ENCODE results near the gene SAAL1.

The SAAL1 gene

DNA sequence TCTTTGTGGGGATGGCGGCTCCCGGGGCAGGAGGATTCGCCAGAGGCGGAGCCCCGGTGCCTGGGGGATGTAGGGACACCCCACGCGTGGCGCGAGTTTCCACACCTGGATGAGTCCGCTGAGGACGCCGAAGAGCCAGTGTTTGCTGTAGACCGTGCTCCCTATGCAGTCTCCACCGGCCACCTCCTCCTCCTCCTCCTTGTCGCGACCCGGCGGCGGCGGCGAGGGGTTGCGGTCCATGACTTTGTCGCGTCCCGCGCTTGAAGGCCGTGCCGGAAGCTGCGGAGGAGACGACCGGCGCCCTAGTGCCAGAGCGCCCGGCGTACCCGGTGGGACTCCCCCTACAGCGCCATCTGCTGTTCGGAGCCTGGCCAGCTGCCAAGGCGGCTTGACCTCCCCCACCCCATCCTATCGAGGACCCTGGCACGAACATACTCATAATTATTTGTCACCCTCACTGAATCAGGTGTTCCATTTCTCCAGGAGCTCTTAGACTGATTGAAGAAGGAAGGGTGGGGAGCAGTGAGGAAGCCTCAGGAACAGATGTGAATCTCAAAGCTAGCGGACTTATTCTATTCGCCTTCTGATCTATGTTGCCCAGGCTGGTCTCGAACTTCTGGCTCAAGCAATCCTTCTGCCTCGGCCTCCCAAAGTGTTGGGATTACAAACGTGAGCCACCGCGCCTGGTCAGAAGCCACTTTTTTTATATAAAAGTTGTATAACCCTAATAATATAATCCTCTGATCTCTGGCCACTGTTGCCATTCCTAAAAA is at the start of gene SAAL1 (continued):
- TF ChIP-seq, protein P1, sequence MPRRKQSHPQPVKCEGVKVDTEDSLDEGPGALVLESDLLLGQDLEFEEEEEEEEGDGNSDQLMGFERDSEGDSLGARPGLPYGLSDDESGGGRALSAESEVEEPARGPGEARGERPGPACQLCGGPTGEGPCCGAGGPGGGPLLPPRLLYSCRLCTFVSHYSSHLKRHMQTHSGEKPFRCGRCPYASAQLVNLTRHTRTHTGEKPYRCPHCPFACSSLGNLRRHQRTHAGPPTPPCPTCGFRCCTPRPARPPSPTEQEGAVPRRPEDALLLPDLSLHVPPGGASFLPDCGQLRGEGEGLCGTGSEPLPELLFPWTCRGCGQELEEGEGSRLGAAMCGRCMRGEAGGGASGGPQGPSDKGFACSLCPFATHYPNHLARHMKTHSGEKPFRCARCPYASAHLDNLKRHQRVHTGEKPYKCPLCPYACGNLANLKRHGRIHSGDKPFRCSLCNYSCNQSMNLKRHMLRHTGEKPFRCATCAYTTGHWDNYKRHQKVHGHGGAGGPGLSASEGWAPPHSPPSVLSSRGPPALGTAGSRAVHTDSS (tag by site-specific recombination; IDR thresholded peaks at IDR 0.05) = peak; percentile 46; the same call in 1 of the 2 replicates
- TF ChIP-seq ZBTB1 (tag by site-specific recombination; IDR thresholded peaks at IDR 0.05) (0 out of 2 replicates have a peak, but pooled peaks have one; percentile 33), ZNF121 (tag by site-specific recombination; IDR thresholded peaks at IDR 0.05) (no peak), ZNF391 (tag by site-specific recombination; IDR thresholded peaks at IDR 0.05; ENCODE audit: borderline replicate concordance, low read depth) (no peak; the same call in 1 of the 2 replicates), ZNF155 (tag by site-specific recombination; IDR thresholded peaks at IDR 0.05) (no peak), ZNF701 (tag by site-specific recombination; IDR thresholded peaks at IDR 0.05) (no peak), GLIS1 (tag by site-specific recombination; IDR thresholded peaks at IDR 0.05) (peak; percentile 63), SCRT1 (tag by site-specific recombination; IDR thresholded peaks at IDR 0.05; ENCODE audit: borderline replicate concordance) (no peak), ZNF660 (tag by site-specific recombination; IDR thresholded peaks at IDR 0.05) (peak; percentile 82), KLF9 (tag by site-specific recombination; IDR thresholded peaks at IDR 0.05; ENCODE audit: low read depth) (peak; percentile 32; the same call in 1 of the 2 replicates), OVOL3 (tag by site-specific recombination; IDR thresholded peaks at IDR 0.05) (peak; percentile 22; the same call in 1 of the 2 replicates)

DNA sequence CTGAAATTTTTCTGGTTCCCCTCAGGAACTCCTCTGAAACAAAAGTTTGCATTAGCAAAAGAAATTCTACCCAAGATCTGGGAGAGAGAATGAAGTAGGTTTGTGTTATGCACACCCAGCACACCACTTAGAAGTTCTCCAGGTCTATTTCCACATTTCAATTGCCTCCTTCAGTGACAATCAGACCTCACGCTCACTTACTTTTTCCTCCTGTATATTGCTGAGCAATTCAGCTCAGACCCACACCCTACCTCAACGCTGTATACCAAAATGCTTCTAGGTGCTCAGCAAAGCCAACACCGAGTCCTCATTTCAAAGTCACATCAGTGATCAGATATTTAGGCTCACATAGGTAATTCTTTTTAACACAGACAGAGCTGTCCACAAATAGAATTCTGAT is 45.7 kb upstream of the SAAL1 start:
- no peaks in the 10 kb centered on the region for H3K4me1 ChIP-seq (ENCODE audit: control insufficient read depth, insufficient read depth, low read length)
- no peaks in the 10 kb centered on the region for H3K36me3 ChIP-seq (ENCODE audit: control insufficient read depth in 2 of 2, insufficient read depth in 1 of 2, low read length in 2 of 2)
- no peaks in the 10 kb centered on the region for H3K9me3 ChIP-seq (ENCODE audit: control insufficient read depth, insufficient read depth, low read depth, low read length)
- H3K4me3 ChIP-seq (ENCODE audit: low read depth, low read length) = no peak overlapping the region
- CTCF ChIA-PET = interaction anchor here (0.6 to 1.0 kb wide), 2 partner anchors 37 to 587 kb away, joined by 3 to 5 read pairs; no protein-coding TSS in a partner anchor
- POLR2A ChIA-PET = no interaction called here
- H3K27ac ChIP-seq (ENCODE audit: extremely low read depth, low read depth, low read length) = no peak overlapping the region
- no peak for TF ChIP-seq SP3 (tag by site-specific recombination; IDR thresholded peaks at IDR 0.05)
- TF ChIP-seq ZBTB1 (tag by site-specific recombination; IDR thresholded peaks at IDR 0.05) = no peak
- no peak for TF ChIP-seq ZNF24 (tag by site-specific recombination; IDR thresholded peaks at IDR 0.05)
- TF ChIP-seq MEIS1 (CRISPR knock-in tag; IDR thresholded peaks at IDR 0.05; ENCODE audit: borderline replicate concordance) = no peak
- TF ChIP-seq, protein P2, sequence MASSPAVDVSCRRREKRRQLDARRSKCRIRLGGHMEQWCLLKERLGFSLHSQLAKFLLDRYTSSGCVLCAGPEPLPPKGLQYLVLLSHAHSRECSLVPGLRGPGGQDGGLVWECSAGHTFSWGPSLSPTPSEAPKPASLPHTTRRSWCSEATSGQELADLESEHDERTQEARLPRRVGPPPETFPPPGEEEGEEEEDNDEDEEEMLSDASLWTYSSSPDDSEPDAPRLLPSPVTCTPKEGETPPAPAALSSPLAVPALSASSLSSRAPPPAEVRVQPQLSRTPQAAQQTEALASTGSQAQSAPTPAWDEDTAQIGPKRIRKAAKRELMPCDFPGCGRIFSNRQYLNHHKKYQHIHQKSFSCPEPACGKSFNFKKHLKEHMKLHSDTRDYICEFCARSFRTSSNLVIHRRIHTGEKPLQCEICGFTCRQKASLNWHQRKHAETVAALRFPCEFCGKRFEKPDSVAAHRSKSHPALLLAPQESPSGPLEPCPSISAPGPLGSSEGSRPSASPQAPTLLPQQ (tag by site-specific recombination; IDR thresholded peaks at IDR 0.05) = no peak
- TF ChIP-seq, protein P3, sequence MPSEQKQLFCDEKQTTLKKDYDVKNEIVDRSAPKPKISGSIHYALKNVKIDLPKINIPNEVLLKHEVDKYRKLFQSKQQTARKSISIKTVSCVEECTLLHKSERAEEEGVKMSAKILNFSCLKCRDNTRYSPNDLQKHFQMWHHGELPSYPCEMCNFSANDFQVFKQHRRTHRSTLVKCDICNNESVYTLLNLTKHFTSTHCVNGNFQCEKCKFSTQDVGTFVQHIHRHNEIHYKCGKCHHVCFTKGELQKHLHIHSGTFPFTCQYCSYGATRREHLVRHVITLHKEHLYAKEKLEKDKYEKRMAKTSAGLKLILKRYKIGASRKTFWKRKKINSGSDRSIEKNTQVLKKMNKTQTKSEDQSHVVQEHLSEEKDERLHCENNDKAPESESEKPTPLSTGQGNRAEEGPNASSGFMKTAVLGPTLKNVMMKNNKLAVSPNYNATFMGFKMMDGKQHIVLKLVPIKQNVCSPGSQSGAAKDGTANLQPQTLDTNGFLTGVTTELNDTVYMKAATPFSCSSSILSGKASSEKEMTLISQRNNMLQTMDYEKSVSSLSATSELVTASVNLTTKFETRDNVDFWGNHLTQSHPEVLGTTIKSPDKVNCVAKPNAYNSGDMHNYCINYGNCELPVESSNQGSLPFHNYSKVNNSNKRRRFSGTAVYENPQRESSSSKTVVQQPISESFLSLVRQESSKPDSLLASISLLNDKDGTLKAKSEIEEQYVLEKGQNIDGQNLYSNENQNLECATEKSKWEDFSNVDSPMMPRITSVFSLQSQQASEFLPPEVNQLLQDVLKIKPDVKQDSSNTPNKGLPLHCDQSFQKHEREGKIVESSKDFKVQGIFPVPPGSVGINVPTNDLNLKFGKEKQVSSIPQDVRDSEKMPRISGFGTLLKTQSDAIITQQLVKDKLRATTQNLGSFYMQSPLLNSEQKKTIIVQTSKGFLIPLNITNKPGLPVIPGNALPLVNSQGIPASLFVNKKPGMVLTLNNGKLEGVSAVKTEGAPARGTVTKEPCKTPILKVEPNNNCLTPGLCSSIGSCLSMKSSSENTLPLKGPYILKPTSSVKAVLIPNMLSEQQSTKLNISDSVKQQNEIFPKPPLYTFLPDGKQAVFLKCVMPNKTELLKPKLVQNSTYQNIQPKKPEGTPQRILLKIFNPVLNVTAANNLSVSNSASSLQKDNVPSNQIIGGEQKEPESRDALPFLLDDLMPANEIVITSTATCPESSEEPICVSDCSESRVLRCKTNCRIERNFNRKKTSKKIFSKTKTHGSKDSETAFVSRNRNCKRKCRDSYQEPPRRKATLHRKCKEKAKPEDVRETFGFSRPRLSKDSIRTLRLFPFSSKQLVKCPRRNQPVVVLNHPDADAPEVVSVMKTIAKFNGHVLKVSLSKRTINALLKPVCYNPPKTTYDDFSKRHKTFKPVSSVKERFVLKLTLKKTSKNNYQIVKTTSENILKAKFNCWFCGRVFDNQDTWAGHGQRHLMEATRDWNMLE (tag by site-specific recombination; conservative IDR thresholded peaks at IDR 0.05; ENCODE audit: low read depth) = no peak
- TF ChIP-seq ZNF221 (tag by site-specific recombination; IDR thresholded peaks at IDR 0.05; ENCODE audit: borderline replicate concordance) = no peak
- TF ChIP-seq ZBTB21 (tag by site-specific recombination; IDR thresholded peaks at IDR 0.05) = no peak
- TF ChIP-seq, protein P4, sequence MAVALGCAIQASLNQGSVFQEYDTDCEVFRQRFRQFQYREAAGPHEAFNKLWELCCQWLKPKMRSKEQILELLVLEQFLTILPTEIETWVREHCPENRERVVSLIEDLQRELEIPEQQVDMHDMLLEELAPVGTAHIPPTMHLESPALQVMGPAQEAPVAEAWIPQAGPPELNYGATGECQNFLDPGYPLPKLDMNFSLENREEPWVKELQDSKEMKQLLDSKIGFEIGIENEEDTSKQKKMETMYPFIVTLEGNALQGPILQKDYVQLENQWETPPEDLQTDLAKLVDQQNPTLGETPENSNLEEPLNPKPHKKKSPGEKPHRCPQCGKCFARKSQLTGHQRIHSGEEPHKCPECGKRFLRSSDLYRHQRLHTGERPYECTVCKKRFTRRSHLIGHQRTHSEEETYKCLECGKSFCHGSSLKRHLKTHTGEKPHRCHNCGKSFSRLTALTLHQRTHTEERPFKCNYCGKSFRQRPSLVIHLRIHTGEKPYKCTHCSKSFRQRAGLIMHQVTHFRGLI (tag by site-specific recombination; IDR thresholded peaks at IDR 0.05) = no peak
- TF ChIP-seq, protein P5, sequence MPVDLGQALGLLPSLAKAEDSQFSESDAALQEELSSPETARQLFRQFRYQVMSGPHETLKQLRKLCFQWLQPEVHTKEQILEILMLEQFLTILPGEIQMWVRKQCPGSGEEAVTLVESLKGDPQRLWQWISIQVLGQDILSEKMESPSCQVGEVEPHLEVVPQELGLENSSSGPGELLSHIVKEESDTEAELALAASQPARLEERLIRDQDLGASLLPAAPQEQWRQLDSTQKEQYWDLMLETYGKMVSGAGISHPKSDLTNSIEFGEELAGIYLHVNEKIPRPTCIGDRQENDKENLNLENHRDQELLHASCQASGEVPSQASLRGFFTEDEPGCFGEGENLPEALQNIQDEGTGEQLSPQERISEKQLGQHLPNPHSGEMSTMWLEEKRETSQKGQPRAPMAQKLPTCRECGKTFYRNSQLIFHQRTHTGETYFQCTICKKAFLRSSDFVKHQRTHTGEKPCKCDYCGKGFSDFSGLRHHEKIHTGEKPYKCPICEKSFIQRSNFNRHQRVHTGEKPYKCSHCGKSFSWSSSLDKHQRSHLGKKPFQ (tag by site-specific recombination; IDR thresholded peaks at IDR 0.05) = no peak
- no peak for TF ChIP-seq ZFHX2 (tag by site-specific recombination; conservative IDR thresholded peaks at IDR 0.05)
- no peak for TF ChIP-seq MZF1 (tag by site-specific recombination; IDR thresholded peaks at IDR 0.05; ENCODE audit: borderline replicate concordance)
- TF ChIP-seq, protein P6, sequence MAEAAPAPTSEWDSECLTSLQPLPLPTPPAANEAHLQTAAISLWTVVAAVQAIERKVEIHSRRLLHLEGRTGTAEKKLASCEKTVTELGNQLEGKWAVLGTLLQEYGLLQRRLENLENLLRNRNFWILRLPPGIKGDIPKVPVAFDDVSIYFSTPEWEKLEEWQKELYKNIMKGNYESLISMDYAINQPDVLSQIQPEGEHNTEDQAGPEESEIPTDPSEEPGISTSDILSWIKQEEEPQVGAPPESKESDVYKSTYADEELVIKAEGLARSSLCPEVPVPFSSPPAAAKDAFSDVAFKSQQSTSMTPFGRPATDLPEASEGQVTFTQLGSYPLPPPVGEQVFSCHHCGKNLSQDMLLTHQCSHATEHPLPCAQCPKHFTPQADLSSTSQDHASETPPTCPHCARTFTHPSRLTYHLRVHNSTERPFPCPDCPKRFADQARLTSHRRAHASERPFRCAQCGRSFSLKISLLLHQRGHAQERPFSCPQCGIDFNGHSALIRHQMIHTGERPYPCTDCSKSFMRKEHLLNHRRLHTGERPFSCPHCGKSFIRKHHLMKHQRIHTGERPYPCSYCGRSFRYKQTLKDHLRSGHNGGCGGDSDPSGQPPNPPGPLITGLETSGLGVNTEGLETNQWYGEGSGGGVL (tag by site-specific recombination; IDR thresholded peaks at IDR 0.05) = no peak
